WERI-Rb-1 (cell line): ENCODE results near the gene EFHC1.

ENCODE experiments used
- DNase-seq: peaks from one replicate; pipeline ENCODE4 v3.0.0-alpha.2; 2020
- H3K27ac ChIP-seq: fragments of 250-450 bp; sonication (Bioruptor Pico); 2 replicates; pipeline ENCODE4 v1.5.1; 2020; ENCODE audit warnings: mild to moderate bottlenecking, moderate library complexity
- H3K27me3 ChIP-seq: fragments of 250-450 bp; sonication (Bioruptor Pico); 2 replicates; pipeline ENCODE4 v1.5.1; 2021; ENCODE audit warnings: mild to moderate bottlenecking, low read depth, moderate library complexity; ENCODE audit not compliant: insufficient read depth, severe bottlenecking
- H3K36me3 ChIP-seq: fragments of 250-450 bp; sonication (Bioruptor Pico); 2 replicates; pipeline ENCODE4 v1.5.1; 2020; ENCODE audit warnings: mild to moderate bottlenecking, moderate library complexity
- H3K4me3 ChIP-seq: 2 replicates; pipeline ENCODE4 v1.5.1; 2011; ENCODE audit warnings: low read depth, mild to moderate bottlenecking, control low read depth, low read length
- H3K9me3 ChIP-seq: fragments of 250-450 bp; sonication (Bioruptor Pico); 2 replicates; pipeline ENCODE4 v1.5.1; 2021; ENCODE audit warnings: mild to moderate bottlenecking, moderate library complexity; ENCODE audit not compliant: severe bottlenecking
- CTCF ChIP-seq: IDR thresholded peaks from 2 replicates; pipeline ENCODE4 v1.5.1; 2011; ENCODE audit warnings: low read depth, mild to moderate bottlenecking, control low read depth, inconsistent platforms, low read length

Gene EFHC1

GRCh38 chr6:52507557-52508260, 87.6 kb downstream of the EFHC1 start:
- H3K4me3 ChIP-seq = no peak overlapping the region
- no peaks in the 10 kb centered on the region for H3K27me3 ChIP-seq
- TF ChIP-seq CTCF = no peak
- no peak overlapping the region for H3K27ac ChIP-seq
- DNase-seq = no peak
- H3K9me3 ChIP-seq = no peaks in the 10 kb centered on the region
- H3K36me3 ChIP-seq = peaks cover 74% of the 10 kb centered on the region

- DNase-seq = no peak
- Histone ChIP-seq H3K27ac (no peak overlapping the region), H3K27me3 (no peaks in the 10 kb centered on the region), H3K4me3 (no peak overlapping the region), H3K9me3 (no peaks in the 10 kb centered on the region), H3K36me3 (peaks cover 69% of the 10 kb centered on the region)
- TF ChIP-seq CTCF = no peak
These were observed 88.2 kb downstream of the EFHC1 start for GRCh38 chr6:52508261-52508739.

GRCh38 chr6:52509281-52510212, 89.4 kb downstream of the EFHC1 start:
- no peak for TF ChIP-seq CTCF
- Histone ChIP-seq H3K4me3 (no peak overlapping the region), H3K9me3 (no peaks in the 10 kb centered on the region), H3K27me3 (no peaks in the 10 kb centered on the region), H3K36me3 (peaks cover 71% of the 10 kb centered on the region), H3K27ac (no peak overlapping the region)
- DNase-seq = no peak

- H3K9me3 ChIP-seq = no peaks in the 10 kb centered on the region
- peaks cover 72% of the 10 kb centered on the region for H3K36me3 ChIP-seq
- no peak overlapping the region for H3K4me3 ChIP-seq
- DNase-seq = no peak
- no peak for TF ChIP-seq CTCF
- H3K27me3 ChIP-seq = no peaks in the 10 kb centered on the region
- H3K27ac ChIP-seq = no peak overlapping the region
These were observed 90.0 kb downstream of the EFHC1 start for GRCh38 chr6:52510213-52510562.

- Histone ChIP-seq H3K4me3 (no peak overlapping the region), H3K36me3 (peaks cover 72% of the 10 kb centered on the region), H3K27me3 (no peaks in the 10 kb centered on the region), H3K27ac (no peak overlapping the region; the same call in 1 of the 2 replicates), H3K9me3 (no peaks in the 10 kb centered on the region)
- DNase-seq = no peak
- no peak for TF ChIP-seq CTCF
These were observed 91.0 kb downstream of the EFHC1 start for GRCh38 chr6:52511163-52511562.
